ENCODE data around the gene TPP1.
A peak's percentile ranks its signal among the peaks of the same experiment; 100 is the strongest.

TPP1 gene

DNA sequence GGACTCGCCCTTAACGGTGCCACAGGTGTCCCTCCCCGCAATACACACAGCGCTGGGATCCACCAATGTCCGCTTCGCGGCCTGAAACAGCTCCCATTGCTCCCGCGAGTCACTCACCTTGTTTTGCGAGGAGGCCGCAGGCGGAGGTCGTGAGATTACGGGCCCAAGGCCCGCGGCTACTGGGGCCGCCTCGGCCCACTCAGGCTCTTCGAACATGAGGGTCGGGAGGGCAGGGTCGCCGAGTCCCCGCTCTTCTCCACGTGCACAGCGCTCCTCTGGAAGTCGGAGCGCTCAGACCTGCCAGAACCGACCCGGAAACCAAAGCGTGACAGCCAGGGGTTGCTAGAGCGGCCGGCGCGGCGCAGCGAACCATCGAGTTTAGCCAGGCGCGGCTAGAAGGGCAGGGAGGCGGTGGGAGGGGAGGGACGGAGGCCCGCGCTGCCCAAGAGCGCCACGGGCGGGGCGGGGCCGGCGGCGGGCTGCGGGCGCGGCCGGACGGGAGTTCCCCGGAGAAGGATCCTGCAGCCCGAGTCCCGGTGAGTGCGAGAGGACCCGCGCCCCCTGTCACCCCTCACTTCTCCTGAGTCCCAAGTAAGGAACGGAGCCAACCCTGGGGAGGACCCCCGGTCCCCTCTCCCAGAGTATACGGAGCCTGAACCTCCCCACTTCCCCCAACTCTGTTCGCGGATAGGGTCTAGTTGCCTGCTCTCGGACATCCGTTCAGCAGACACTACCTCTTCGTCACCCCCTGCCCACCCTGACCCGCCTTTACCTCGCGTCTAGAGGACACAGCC is 15.7 kb downstream of the TPP1 start, which contains the start of the genes ILK and RRP8:
Gene ILK (plus strand): TSS at position 488 of the 794 bp plus-strand sequence. CDS start 498 bp downstream, outside the sequence.
Gene RRP8 (minus strand): TSS at position 330 of the 794 bp plus-strand sequence. CDS start 114 bp downstream, at position 216.
- Histone ChIP-seq H3K27me3 (ENCODE audit: control insufficient read depth, insufficient read depth, low read length, poor library complexity, severe bottlenecking) (no peaks in the 10 kb centered on the region), H3K9me3 (ENCODE audit: control insufficient read depth, low read length) (no peaks in the 10 kb centered on the region), H3K4me3 (ENCODE audit: insufficient read depth, low read depth, low read length) (peak within 1 kb of the TSS; percentile 57), H3K36me3 (ENCODE audit: control insufficient read depth, insufficient read depth, low read length) (peaks cover 27% of the 10 kb centered on the region), H3K27ac (ENCODE audit: insufficient read depth, low read depth, low read length, poor library complexity, severe bottlenecking) (peak within 1 kb of the TSS; percentile 86), H3K4me1 (ENCODE audit: control insufficient read depth, insufficient read depth, low read length) (peaks cover 26% of the 10 kb centered on the region)
- WGBS, 2 experiments: 0% methylated on average over 72 of the region's 72 CpGs

GRCh38 chr11:6602096-6602940 is 16.9 kb downstream of the TPP1 start:
- Histone ChIP-seq H3K9me3 (ENCODE audit: control insufficient read depth, low read length) (no peaks in the 10 kb centered on the region), H3K27ac (ENCODE audit: insufficient read depth, low read depth, low read length, poor library complexity, severe bottlenecking) (no peak overlapping the region), H3K4me1 (ENCODE audit: control insufficient read depth, insufficient read depth, low read length) (peaks cover 26% of the 10 kb centered on the region), H3K36me3 (ENCODE audit: control insufficient read depth, insufficient read depth, low read length) (peaks cover 21% of the 10 kb centered on the region), H3K27me3 (ENCODE audit: control insufficient read depth, insufficient read depth, low read length, poor library complexity, severe bottlenecking) (no peaks in the 10 kb centered on the region), H3K4me3 (ENCODE audit: insufficient read depth, low read depth, low read length) (peak overlapping the region; percentile 57)
- 75 to 76% methylated on average over 6 to 7 of the region's 7 CpGs for WGBS, 2 experiments

- peaks cover 21% of the 10 kb centered on the region for H3K36me3 ChIP-seq (ENCODE audit: control insufficient read depth, insufficient read depth, low read length)
Observed at GRCh38 chr11:6601041-6601461, 18.2 kb downstream of the TPP1 start.

DNA sequence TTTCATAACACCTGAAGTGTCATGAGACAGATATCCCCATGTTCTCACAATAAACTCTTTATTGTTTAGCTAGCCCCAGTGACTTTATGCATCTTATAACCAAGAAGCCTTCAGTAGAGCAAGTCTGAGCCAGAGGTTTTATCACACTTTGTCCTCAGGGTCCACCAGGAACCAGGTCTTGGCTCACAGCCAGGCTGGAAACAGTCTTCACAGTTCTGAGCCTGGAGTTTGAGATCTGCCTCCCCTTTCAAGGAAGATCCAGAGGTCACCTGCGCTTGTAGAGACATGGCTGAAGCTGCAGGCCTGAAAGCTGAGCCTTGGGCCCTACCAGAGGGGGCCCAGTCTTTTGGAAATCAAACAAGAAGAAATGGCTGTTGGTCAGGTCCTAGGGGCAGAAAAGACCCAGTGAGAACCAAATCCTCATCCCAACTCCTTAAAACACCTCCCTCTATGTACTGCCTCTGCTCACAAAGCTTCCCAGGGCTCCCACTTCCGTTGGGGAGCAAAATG is 19.3 kb downstream of the TPP1 start:
- WGBS, 2 experiments: 94% methylated on average over 2 of the region's 2 CpGs

More at GRCh38 chr11:6601041-6601461, 18.2 kb downstream of the TPP1 start:
- Histone ChIP-seq H3K9me3 (ENCODE audit: control insufficient read depth, low read length) (no peaks in the 10 kb centered on the region), H3K27ac (ENCODE audit: insufficient read depth, low read depth, low read length, poor library complexity, severe bottlenecking) (no peak overlapping the region), H3K4me3 (ENCODE audit: insufficient read depth, low read depth, low read length) (no peak overlapping the region), H3K4me1 (ENCODE audit: control insufficient read depth, insufficient read depth, low read length) (peaks cover 18% of the 10 kb centered on the region), H3K27me3 (ENCODE audit: control insufficient read depth, insufficient read depth, low read length, poor library complexity, severe bottlenecking) (no peaks in the 10 kb centered on the region)
- 95 to 98% methylated on average over 13 of the region's 13 CpGs for WGBS, 2 experiments

GRCh38 chr11:6599449-6599848 is 19.8 kb downstream of the TPP1 start:
- 87 to 89% methylated on average over 1 of the region's 1 CpG for WGBS, 2 experiments

More for the DNA sequence above, 19.3 kb downstream of the TPP1 start:
- no peak overlapping the region for H3K4me3 ChIP-seq (ENCODE audit: insufficient read depth, low read depth, low read length)
- H3K36me3 ChIP-seq (ENCODE audit: control insufficient read depth, insufficient read depth, low read length): peaks cover 21% of the 10 kb centered on the region
- H3K27ac ChIP-seq (ENCODE audit: insufficient read depth, low read depth, low read length, poor library complexity, severe bottlenecking): no peak overlapping the region
- H3K9me3 ChIP-seq (ENCODE audit: control insufficient read depth, low read length): no peaks in the 10 kb centered on the region
- no peaks in the 10 kb centered on the region for H3K27me3 ChIP-seq (ENCODE audit: control insufficient read depth, insufficient read depth, low read length, poor library complexity, severe bottlenecking)
- peaks cover 12% of the 10 kb centered on the region for H3K4me1 ChIP-seq (ENCODE audit: control insufficient read depth, insufficient read depth, low read length)

DNA sequence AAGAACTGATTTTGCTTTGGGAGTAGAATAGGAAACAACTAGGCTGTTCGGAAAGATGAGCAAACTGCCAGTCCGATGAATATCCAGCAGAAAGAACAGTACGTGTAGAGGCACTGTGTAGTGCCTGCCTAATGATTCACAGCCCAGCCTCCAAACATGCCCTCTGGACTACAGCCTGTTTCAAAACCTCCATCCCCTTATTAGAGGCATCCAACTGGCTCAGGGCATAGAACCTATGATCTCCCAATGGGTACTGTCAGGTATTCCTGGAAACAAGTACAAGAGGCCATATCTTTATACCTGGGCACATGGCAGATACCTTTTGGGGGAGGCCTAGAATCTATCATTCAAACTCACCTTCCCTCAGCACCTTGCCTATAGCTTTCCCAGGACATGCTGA is 20.7 kb downstream of the TPP1 start:
- H3K9me3 ChIP-seq (ENCODE audit: control insufficient read depth, low read length): no peaks in the 10 kb centered on the region
- H3K27ac ChIP-seq (ENCODE audit: insufficient read depth, low read depth, low read length, poor library complexity, severe bottlenecking): no peak overlapping the region
- H3K36me3 ChIP-seq (ENCODE audit: control insufficient read depth, insufficient read depth, low read length): peaks cover 21% of the 10 kb centered on the region
- no peaks in the 10 kb centered on the region for H3K27me3 ChIP-seq (ENCODE audit: control insufficient read depth, insufficient read depth, low read length, poor library complexity, severe bottlenecking)
- no peak overlapping the region for H3K4me3 ChIP-seq (ENCODE audit: insufficient read depth, low read depth, low read length)
- H3K4me1 ChIP-seq (ENCODE audit: control insufficient read depth, insufficient read depth, low read length): peaks cover 9% of the 10 kb centered on the region
- WGBS, 2 experiments: 96 to 97% methylated on average over 3 of the region's 3 CpGs

More at GRCh38 chr11:6599449-6599848, 19.8 kb downstream of the TPP1 start:
- Histone ChIP-seq H3K9me3 (ENCODE audit: control insufficient read depth, low read length) (no peaks in the 10 kb centered on the region), H3K27ac (ENCODE audit: insufficient read depth, low read depth, low read length, poor library complexity, severe bottlenecking) (no peak overlapping the region), H3K27me3 (ENCODE audit: control insufficient read depth, insufficient read depth, low read length, poor library complexity, severe bottlenecking) (no peaks in the 10 kb centered on the region), H3K4me1 (ENCODE audit: control insufficient read depth, insufficient read depth, low read length) (peaks cover 10% of the 10 kb centered on the region), H3K36me3 (ENCODE audit: control insufficient read depth, insufficient read depth, low read length) (peaks cover 21% of the 10 kb centered on the region), H3K4me3 (ENCODE audit: insufficient read depth, low read depth, low read length) (no peak overlapping the region)

GRCh38 chr11:6596239-6596877 is 22.9 kb downstream of the TPP1 start:
- H3K27ac ChIP-seq (ENCODE audit: insufficient read depth, low read depth, low read length, poor library complexity, severe bottlenecking): peak overlapping the region; percentile 26
- H3K9me3 ChIP-seq (ENCODE audit: control insufficient read depth, low read length): no peaks in the 10 kb centered on the region
- peaks cover 5% of the 10 kb centered on the region for H3K4me1 ChIP-seq (ENCODE audit: control insufficient read depth, insufficient read depth, low read length)
- H3K4me3 ChIP-seq (ENCODE audit: insufficient read depth, low read depth, low read length): no peak overlapping the region
- H3K36me3 ChIP-seq (ENCODE audit: control insufficient read depth, insufficient read depth, low read length): peaks cover 21% of the 10 kb centered on the region
- 68 to 80% methylated on average over 5 of the region's 5 CpGs for WGBS, 2 experiments
- H3K27me3 ChIP-seq (ENCODE audit: control insufficient read depth, insufficient read depth, low read length, poor library complexity, severe bottlenecking): no peaks in the 10 kb centered on the region

GRCh38 chr11:6594142-6594768 is 25.0 kb downstream of the TPP1 start:
- peaks cover 5% of the 10 kb centered on the region for H3K4me1 ChIP-seq (ENCODE audit: control insufficient read depth, insufficient read depth, low read length)
- H3K9me3 ChIP-seq (ENCODE audit: control insufficient read depth, low read length): no peaks in the 10 kb centered on the region
- H3K36me3 ChIP-seq (ENCODE audit: control insufficient read depth, insufficient read depth, low read length): peaks cover 3% of the 10 kb centered on the region
- no peak overlapping the region for H3K4me3 ChIP-seq (ENCODE audit: insufficient read depth, low read depth, low read length)
- WGBS, 2 experiments: 91 to 92% methylated on average over 3 of the region's 3 CpGs
- H3K27me3 ChIP-seq (ENCODE audit: control insufficient read depth, insufficient read depth, low read length, poor library complexity, severe bottlenecking): no peaks in the 10 kb centered on the region
- no peak overlapping the region for H3K27ac ChIP-seq (ENCODE audit: insufficient read depth, low read depth, low read length, poor library complexity, severe bottlenecking)

DNA sequence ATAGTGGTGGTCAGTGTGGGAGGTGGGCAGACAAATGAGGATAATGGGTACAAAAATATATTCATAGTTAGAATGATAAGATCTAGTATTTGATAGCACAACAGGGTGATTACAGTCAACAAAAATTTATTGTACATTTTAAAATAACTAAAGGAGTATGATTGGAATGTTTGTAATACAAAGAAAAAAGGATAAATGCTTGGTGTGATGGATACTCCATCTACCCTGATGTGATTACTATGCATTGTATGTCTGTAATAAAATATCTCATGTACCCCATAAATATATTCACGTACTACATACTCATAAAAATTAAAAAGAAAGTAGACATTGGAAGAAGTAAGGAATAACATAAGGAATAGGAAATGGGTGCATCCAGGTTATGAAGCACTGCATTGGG is 31.2 kb downstream of the TPP1 start:
- Histone ChIP-seq H3K4me1 (ENCODE audit: control insufficient read depth, insufficient read depth, low read length) (peaks cover 5% of the 10 kb centered on the region), H3K4me3 (ENCODE audit: insufficient read depth, low read depth, low read length) (no peak overlapping the region), H3K9me3 (ENCODE audit: control insufficient read depth, low read length) (no peaks in the 10 kb centered on the region), H3K27me3 (ENCODE audit: control insufficient read depth, insufficient read depth, low read length, poor library complexity, severe bottlenecking) (no peaks in the 10 kb centered on the region), H3K27ac (ENCODE audit: insufficient read depth, low read depth, low read length, poor library complexity, severe bottlenecking) (no peak overlapping the region), H3K36me3 (ENCODE audit: control insufficient read depth, insufficient read depth, low read length) (no peaks in the 10 kb centered on the region)
- no CpG with 5 or more reads among the region's 1 CpG for whole genome bisulfite sequencing, 2 experiments

Measured in ectodermal cell (in vitro differentiated cells).